ENCODE measurements around the gene NOC2L. TPM values are rescaled to one million over a fixed set of nuclear protein-coding genes. Genes with fewer than 3 reads are reported as not detected.

NOC2L gene
- 41.0 and 48.4 TPM in 2 replicates for polyA plus RNA-seq (2011; rRNA removed)
- polyA plus RNA-seq (2012; cell fraction: cytosol; rRNA removed), result 74.3 and 83.6 TPM in 2 replicates
- 144 and 170 TPM in 2 replicates for polyA plus RNA-seq (2012; cell fraction: nucleus; rRNA removed)
- polyA plus RNA-seq (2017; fragmentation: RNase III; extraction: RNeasy Plus Mini Kit Qiagen cat#74134 plus additional on column Dnase treatment), result 68.1 to 81.6 TPM (median 73.5 TPM) in 3 replicates
- 55.5 and 68.4 TPM in 2 replicates for polyA minus RNA-seq (2011; rRNA and poly(A)+ RNA removed)

GRCh38 chr1:958823-959730 lies at the start of gene NOC2L:
TSS of gene NOC2L (minus strand) at chr1:959256. CDS start at chr1:959240, 16 bp downstream.
- Histone ChIP-seq H3K9me3 (no peaks in the 10 kb centered on the region), H3K4me3 (peak within 1 kb of the TSS; percentile 84), H3K4me2 (peak within 1 kb of the TSS; percentile 95), H3K27ac (peak within 1 kb of the TSS; percentile 89 to 93), H3K4me1 (peaks cover 13% of the 10 kb centered on the region; the same call in 2 of the 3 replicates)
- no peak for FAIRE-seq
- TF ChIP-seq POLR2A (IDR thresholded peaks at IDR 0.05; ENCODE audit: low read length) (peak; percentile 51), TFCP2L1 (CRISPR knock-in tag; IDR thresholded peaks at IDR 0.05) (no peak), PHF8 (IDR thresholded peaks at IDR 0.05; ENCODE audit: borderline replicate concordance, low read depth) (peak; percentile 51; the same call in 1 of the 2 replicates), RNF2 (IDR thresholded peaks at IDR 0.05; ENCODE audit: borderline replicate concordance, low read depth) (no peak), JUN (IDR thresholded peaks at IDR 0.05) (peak in 1 of 2 experiments; percentile 73; a peak in 2 of 5 replicates), TP53 (CRISPR knock-in tag; IDR thresholded peaks at IDR 0.05) (no peak), ZNF302 (CRISPR knock-in tag; IDR thresholded peaks at IDR 0.05) (no peak), MAX (IDR thresholded peaks at IDR 0.05) (peak; percentile 63), RFX5 (IDR thresholded peaks at IDR 0.05) (no peak), KDM5A (IDR thresholded peaks at IDR 0.05) (peak; percentile 96), HES2 (IDR thresholded peaks at IDR 0.05) (no peak), HOXB5 (CRISPR knock-in tag; IDR thresholded peaks at IDR 0.05) (no peak), HDAC2 (IDR thresholded peaks at IDR 0.05) (peak; percentile 82; the same call in 1 of the 2 replicates)
- peak; percentile 65 to 91 for ATAC-seq
- 1% methylated on average over 33 of the region's 101 CpGs for WGBS (ENCODE audit: missing lambda C conversion rate)
- DNase-seq (ENCODE audit: low read depth in 1 of 2, low spot score in 1 of 2), result peak in 1 of 2 experiments; percentile 86
- ChIA-PET POLR2A (interaction anchor here (1.2 to 1.4 kb wide), 2 partner anchors 14 to 17 kb away, joined by 3 to 4 read pairs; no protein-coding TSS in a partner anchor), CTCF (interaction anchor here (0.6 to 1.4 kb wide), 5 partner anchors 10 to 887 kb away, joined by 3 to 4 read pairs (median 3); no protein-coding TSS in a partner anchor)

- WGBS (ENCODE audit: missing lambda C conversion rate), result 81% methylated on average over 30 of the region's 37 CpGs
- Histone ChIP-seq H3K4me2 (peak overlapping the region; percentile 51), H3K4me1 (peaks cover 24% of the 10 kb centered on the region), H3K9me3 (no peaks in the 10 kb centered on the region), H3K4me3 (no peak overlapping the region), H3K27ac (peak overlapping the region in 1 of 2 experiments; percentile 69; a peak in 3 of 6 replicates)
- ChIA-PET CTCF (interaction anchor here (0.7 to 2.1 kb wide), 6 partner anchors 9 to 116 kb away, joined by 3 to 6 read pairs (median 4); no protein-coding TSS in a partner anchor), POLR2A (no interaction called here)
- TF ChIP-seq FOSL2 (IDR thresholded peaks at IDR 0.05) (no peak), FOSL2 (CRISPR knock-in tag; IDR thresholded peaks at IDR 0.05) (peak; percentile 67), PHF8 (IDR thresholded peaks at IDR 0.05; ENCODE audit: borderline replicate concordance, low read depth) (no peak)
- no peak for DNase-seq (ENCODE audit: low read depth in 1 of 2, low spot score in 1 of 2)
- FAIRE-seq, result no peak
- ATAC-seq, result no peak; a peak in 1 of 6 replicates
These were observed 47.5 kb upstream of the NOC2L start for GRCh38 chr1:1006305-1007159.

- WGBS (ENCODE audit: missing lambda C conversion rate), result 95% methylated on average over 8 of the region's 23 CpGs
- H3K4me2 ChIP-seq, result peak overlapping the region; percentile 51
- ChIA-PET CTCF (interaction anchor here (1.0 to 2.1 kb wide), 4 partner anchors 10 to 54 kb away, joined by 3 to 6 read pairs (median 4); no protein-coding TSS in a partner anchor), POLR2A (no interaction called here)
- no peak for ATAC-seq
- no peak for FAIRE-seq
- H3K27ac ChIP-seq, result peak overlapping the region in 1 of 2 experiments; percentile 69; a peak in 3 of 6 replicates
- H3K4me3 ChIP-seq, result no peak overlapping the region
- peaks cover 24% of the 10 kb centered on the region for H3K4me1 ChIP-seq
- no peaks in the 10 kb centered on the region for H3K9me3 ChIP-seq
- DNase-seq (ENCODE audit: low read depth in 1 of 2, low spot score in 1 of 2), result no peak
- TF ChIP-seq TFCP2L1 (CRISPR knock-in tag; IDR thresholded peaks at IDR 0.05), result no peak
- no peak for TF ChIP-seq E2F6 (IDR thresholded peaks at IDR 0.05; ENCODE audit: borderline replicate concordance, low read depth)
- no peak for TF ChIP-seq ELK1 (IDR thresholded peaks at IDR 0.05; ENCODE audit: low read depth, low read length)
- TF ChIP-seq KDM1A (IDR thresholded peaks at IDR 0.05; ENCODE audit: low read depth), result no peak
- no peak for TF ChIP-seq ZNF302 (CRISPR knock-in tag; IDR thresholded peaks at IDR 0.05)
- TF ChIP-seq SREBF2 (IDR thresholded peaks at IDR 0.05), result no peak
- TF ChIP-seq MAFK (IDR thresholded peaks at IDR 0.05; ENCODE audit: partially characterized antibody), result no peak
- TF ChIP-seq RARB (CRISPR knock-in tag; IDR thresholded peaks at IDR 0.05), result no peak
- no peak for TF ChIP-seq HEYL (CRISPR knock-in tag; IDR thresholded peaks at IDR 0.05)
- no peak for TF ChIP-seq POLR2A (IDR thresholded peaks at IDR 0.05; ENCODE audit: low read length)
- no peak for TF ChIP-seq PBX3 (IDR thresholded peaks at IDR 0.05)
- TF ChIP-seq CBX8 (IDR thresholded peaks at IDR 0.05), result no peak
- TF ChIP-seq ZFP36 (IDR thresholded peaks at IDR 0.05; ENCODE audit: borderline replicate concordance, partially characterized antibody), result no peak
- TF ChIP-seq RAD21 (conservative IDR thresholded peaks at IDR 0.05 in 1 of 2, IDR thresholded peaks at IDR 0.05 in 1 of 2), result no peak
- TF ChIP-seq POLR2AphosphoS2 (conservative IDR thresholded peaks at IDR 0.05; ENCODE audit: low read length), result no peak
These were observed 46.8 kb upstream of the NOC2L start for GRCh38 chr1:1005774-1006304.

Measured in A549 (cell line).